Natural killer cell (primary cell): Measurements from ENCODE around the gene HOXC4. TPM values are rescaled to one million over a fixed set of nuclear protein-coding genes. Genes with fewer than 3 reads are reported as not detected.
A peak's percentile ranks its signal among the peaks of the same experiment; 100 is the strongest.

ENCODE experiments used
- ATAC-seq, 3 donors: fragments of 150-1000 bp in 2 of 3; fragments of 200-7000 bp in 1 of 3; cut with Tn5 transposase; 1 replicate in 1 of 3; 2 replicates in 2 of 3; pipeline ENCODE4 v1.10.0; 2021; ENCODE audit warnings: mild to moderate bottlenecking in 2 of 3, moderate library complexity in 2 of 3
- DNase-seq, 2 donors: peaks; one replicate each; pipeline versions ENCODE4 v3.0.0 to v3.0.0-alpha.2; 2013 to 2021; ENCODE audit warnings: mixed read lengths in 1 of 2
- H3K27ac ChIP-seq: one replicate; pipeline ENCODE4 v1.5.1; 2013; ENCODE audit warnings: mild to moderate bottlenecking, low read length
- H3K27me3 ChIP-seq: one replicate; pipeline ENCODE4 v1.6.1; 2013; ENCODE audit warnings: low read length; ENCODE audit not compliant: control insufficient read depth, insufficient read depth
- H3K36me3 ChIP-seq: one replicate; pipeline ENCODE4 v1.6.1; 2013; ENCODE audit warnings: low read length; ENCODE audit not compliant: control insufficient read depth, insufficient read depth
- H3K4me1 ChIP-seq: one replicate; pipeline ENCODE4 v1.6.1; 2013; ENCODE audit warnings: low read length; ENCODE audit not compliant: control insufficient read depth, insufficient read depth
- H3K4me3 ChIP-seq: one replicate; pipeline ENCODE4 v1.5.1; 2013; ENCODE audit warnings: low read length
- H3K9me3 ChIP-seq: one replicate; pipeline ENCODE4 v1.6.1; 2013; ENCODE audit warnings: low read length; ENCODE audit not compliant: control insufficient read depth, insufficient read depth
- H3K27ac Mint-ChIP-seq, 2 donors: one replicate each; pipeline ENCODE4 v1.8.0; 2022; ENCODE audit warnings: mild to moderate bottlenecking in 2 of 2, mixed read lengths in 2 of 2, moderate library complexity in 1 of 2
- H3K27me3 Mint-ChIP-seq, 2 donors: one replicate each; pipeline ENCODE4 v1.8.0; 2022; ENCODE audit warnings: low read depth in 2 of 2, mixed read lengths in 2 of 2
- H3K36me3 Mint-ChIP-seq: one replicate; pipeline ENCODE4 v1.8.0; 2022; ENCODE audit warnings: mixed read lengths
- H3K4me1 Mint-ChIP-seq, 2 donors: one replicate each; pipeline ENCODE4 v1.8.0; 2022; ENCODE audit warnings: mixed read lengths in 2 of 2
- H3K4me3 Mint-ChIP-seq: one replicate; pipeline ENCODE4 v1.8.0; 2022; ENCODE audit warnings: mild to moderate bottlenecking, moderate library complexity, mixed read lengths
- H3K9me3 Mint-ChIP-seq, 2 donors: one replicate each; pipeline ENCODE4 v1.8.0; 2022; ENCODE audit warnings: mixed read lengths in 2 of 2
- CTCF ChIP-seq: fragments of 200-600 bp; IDR thresholded peaks from one replicate; pipeline ENCODE4 v1.8.0; 2022; ENCODE audit warnings: antibody characterized with exemption
- WGBS: methylation state at CpG from one replicate; pipeline ENCODE4 v1.1.7; 2013; ENCODE audit warnings: missing lambda C conversion rate; ENCODE audit not compliant: insufficient coverage; 5-methylcytosine and 5-hydroxymethylcytosine counted together
- intact Hi-C: fragments of 100-400 bp; cut with micrococcal nuclease; formaldehyde crosslinking; loops from one replicate; pipeline ENCODE4 v1.14.2; 2022
- total RNA-seq, 4 donors: library from RNA; stranded (reverse); fragments of 120-200 nt in 1 of 4; gene quantifications; one replicate each; pipeline versions ENCODE4 v1.2.3 to v1.2.4, GENCODE V29; 2013 to 2022

Gene HOXC4
- total RNA-seq, 3 donors from 2014 or later (not counting 1 experiment from before 2014, with no cell fraction given), result 0.95 to 3.2 (median 1.8) TPM

GRCh38 chr12:54032627-54033100, 21.0 kb upstream of the HOXC4 start, which contains the start of gene HOXC5:
TSS of gene HOXC5 (plus strand) at chr12:54033050. CDS start at chr12:54033123, 73 bp downstream.
- DNase-seq, result peak; percentile 60 to 84
- H3K27me3 ChIP-seq, result peaks cover 88% of the 10 kb centered on the region
- H3K27ac ChIP-seq, result no peak within 1 kb of the TSS
- peak; percentile 53 to 69 (median 65) for ATAC-seq
- peak within 1 kb of the TSS; percentile 4 for H3K4me3 ChIP-seq
- intact Hi-C loops, result loop anchor here (1.0 to 10.0 kb wide), 4 partner anchors 16 to 159 kb away; no protein-coding TSS in a partner anchor
- peaks cover 9% of the 10 kb centered on the region for H3K9me3 ChIP-seq
- H3K4me3 Mint-ChIP-seq, result peak within 1 kb of the TSS; percentile 88
- H3K36me3 Mint-ChIP-seq, result no peaks in the 10 kb centered on the region
- H3K36me3 ChIP-seq, result no peaks in the 10 kb centered on the region
- TF ChIP-seq CTCF, result peak; percentile 95
- peaks cover 76 to 91% of the 10 kb centered on the region in 2 donors for H3K27me3 Mint-ChIP-seq
- H3K27ac Mint-ChIP-seq, result peak within 1 kb of the TSS; percentile 45 to 75
- WGBS, result 3% methylated on average over 12 of the region's 12 CpGs
- peaks cover 26% of the 10 kb centered on the region for H3K4me1 ChIP-seq
- H3K9me3 Mint-ChIP-seq, result peaks cover 0 to 2% of the 10 kb centered on the region in 2 donors
- H3K4me1 Mint-ChIP-seq, result peaks cover 23 to 27% of the 10 kb centered on the region in 2 donors

GRCh38 chr12:54033106-54033979, 20.3 kb upstream of the HOXC4 start:
- peak in 2 of 3 donors; percentile 26 to 40 for ATAC-seq
- H3K4me3 Mint-ChIP-seq, result peak overlapping the region; percentile 88
- peak in 1 of 2 donors; percentile 34 for DNase-seq
- no peak overlapping the region for H3K27ac ChIP-seq
- peaks cover 9% of the 10 kb centered on the region for H3K9me3 ChIP-seq
- H3K4me1 ChIP-seq, result peaks cover 26% of the 10 kb centered on the region
- H3K36me3 ChIP-seq, result no peaks in the 10 kb centered on the region
- H3K9me3 Mint-ChIP-seq, result peaks cover 0 to 2% of the 10 kb centered on the region in 2 donors
- intact Hi-C loops, result loop anchor here (2.0 to 10.0 kb wide), 3 partner anchors 17 to 51 kb away; no protein-coding TSS in a partner anchor
- no peaks in the 10 kb centered on the region for H3K36me3 Mint-ChIP-seq
- peak overlapping the region; percentile 45 to 75 for H3K27ac Mint-ChIP-seq
- peaks cover 79 to 92% of the 10 kb centered on the region in 2 donors for H3K27me3 Mint-ChIP-seq
- no peak for TF ChIP-seq CTCF
- 4% methylated on average over 61 of the region's 61 CpGs for WGBS
- peak overlapping the region; percentile 4 for H3K4me3 ChIP-seq
- H3K27me3 ChIP-seq, result peaks cover 87% of the 10 kb centered on the region
- H3K4me1 Mint-ChIP-seq, result peaks cover 23 to 27% of the 10 kb centered on the region in 2 donors

- DNase-seq, result peak in 1 of 2 donors; percentile 38
- H3K36me3 Mint-ChIP-seq, result no peaks in the 10 kb centered on the region
- 5% methylated on average over 46 of the region's 57 CpGs for WGBS
- Histone ChIP-seq H3K36me3 (no peaks in the 10 kb centered on the region), H3K4me3 (peak overlapping the region; percentile 13), H3K27ac (no peak overlapping the region), H3K27me3 (peaks cover 89% of the 10 kb centered on the region), H3K9me3 (peaks cover 9% of the 10 kb centered on the region), H3K4me1 (peaks cover 26% of the 10 kb centered on the region)
- no peak overlapping the region for H3K27ac Mint-ChIP-seq
- H3K4me1 Mint-ChIP-seq, result peaks cover 23 to 27% of the 10 kb centered on the region in 2 donors
- no peak for TF ChIP-seq CTCF
- peaks cover 83 to 94% of the 10 kb centered on the region in 2 donors for H3K27me3 Mint-ChIP-seq
- intact Hi-C loops, result loop anchor here (2.0 to 10.0 kb wide), 3 partner anchors 17 to 51 kb away; no protein-coding TSS in a partner anchor
- H3K9me3 Mint-ChIP-seq, result peaks cover 0 to 2% of the 10 kb centered on the region in 2 donors
- peak in 2 of 3 donors; percentile 48 to 64 for ATAC-seq
- H3K4me3 Mint-ChIP-seq, result peak overlapping the region; percentile 78
These were observed 19.5 kb upstream of the HOXC4 start for GRCh38 chr12:54033980-54034784.
